Fibroblast of lung (primary cell): ENCODE results near the gene TBC1D22B. TPM values are rescaled to one million over a fixed set of nuclear protein-coding genes. Genes with fewer than 3 reads are reported as not detected.
A peak's percentile ranks its signal among the peaks of the same experiment; 100 is the strongest.

Experiments
- DNase-seq, 2 donors: peaks; one replicate each; pipeline versions ENCODE4 v3.0.0 to v3.0.0-alpha.2; 2010; ENCODE audit warnings: low read depth in 2 of 2
- H2AFZ ChIP-seq: 2 replicates; pipeline ENCODE4 v1.5.1; 2012; ENCODE audit warnings: low read length, control low read depth, inconsistent platforms
- H3K27ac ChIP-seq: 2 replicates; pipeline ENCODE4 v1.5.1; 2011; ENCODE audit warnings: low read length, control low read depth; ENCODE audit not compliant: insufficient read depth
- H3K27me3 ChIP-seq: 2 replicates; pipeline ENCODE4 v1.5.1; 2011; ENCODE audit warnings: mild to moderate bottlenecking, low read length; ENCODE audit not compliant: control insufficient read depth, insufficient read depth
- H3K36me3 ChIP-seq: 2 replicates; pipeline ENCODE4 v1.5.1; 2011; ENCODE audit warnings: low read length; ENCODE audit not compliant: control insufficient read depth, insufficient read depth
- H3K4me1 ChIP-seq: 2 replicates; pipeline ENCODE4 v1.5.1; 2011; ENCODE audit warnings: low read length; ENCODE audit not compliant: control insufficient read depth, insufficient read depth; ENCODE audit errors: extremely low read depth
- H3K4me2 ChIP-seq: 2 replicates; pipeline ENCODE4 v1.5.1; 2011; ENCODE audit warnings: low read length, control low read depth; ENCODE audit not compliant: insufficient read depth; ENCODE audit errors: extremely low read depth
- H3K4me3 ChIP-seq, 4 experiments: fragments of 200-600 bp in 1 of 4; sonication (generic) in 1 of 4; replicated peaks in 1 of 4; 2 replicates each; pipeline ENCODE4 v1.5.1; 2011 to 2016; ENCODE audit warnings: low read length in 4 of 4, low read depth in 3 of 4, mild to moderate bottlenecking in 3 of 4, control low read depth in 2 of 4, inconsistent platforms in 1 of 4, mixed read lengths in 1 of 4; ENCODE audit not compliant: insufficient read depth in 1 of 4; ENCODE audit errors: control extremely low read depth in 1 of 4
- H3K79me2 ChIP-seq: 2 replicates; pipeline ENCODE4 v1.5.1; 2012; ENCODE audit warnings: mild to moderate bottlenecking, low read length, inconsistent platforms; ENCODE audit not compliant: control insufficient read depth, insufficient read depth
- H3K9ac ChIP-seq: 2 replicates; pipeline ENCODE4 v1.5.1; 2011; ENCODE audit warnings: mild to moderate bottlenecking, low read length, control low read depth; ENCODE audit not compliant: insufficient read depth
- H3K9me3 ChIP-seq: 2 replicates; pipeline ENCODE4 v1.5.1; 2012; ENCODE audit warnings: low read depth, low read length; ENCODE audit not compliant: control insufficient read depth, insufficient read depth
- H4K20me1 ChIP-seq: 2 replicates; pipeline ENCODE4 v1.5.1; 2011; ENCODE audit warnings: low read length; ENCODE audit not compliant: control insufficient read depth, insufficient read depth; ENCODE audit errors: extremely low read depth
- CTCF ChIP-seq, 2 donors: IDR thresholded peaks in 1 of 2; conservative IDR thresholded peaks in 1 of 2; 1 replicate in 1 of 2; 2 replicates in 1 of 2; pipeline ENCODE4 v1.5.1; 2011 to 2012; ENCODE audit warnings: low read length in 2 of 2, control low read depth in 1 of 2, inconsistent platforms in 1 of 2, low read depth in 1 of 2, mild to moderate bottlenecking in 1 of 2
- EZH2 ChIP-seq: IDR thresholded peaks from 2 replicates; pipeline ENCODE4 v1.5.1; 2012; ENCODE audit warnings: low read length, control low read depth, mild to moderate bottlenecking; ENCODE audit errors: missing control alignments
- polyA plus RNA-seq, 2 donors: library from polyadenylated mRNA; depleted of rRNA in 1 of 2; stranded (reverse) in 1 of 2; unstranded in 1 of 2; fragments of >200 nt; gene quantifications; 2 replicates each; pipeline ENCODE4 v1.2.1, GENCODE V29; 2011 to 2012; ENCODE audit warnings: missing spikeins in 1 of 2
- total RNA-seq: library from RNA; depleted of rRNA; stranded (reverse); fragments of >200 nt; gene quantifications from 2 replicates; pipeline ENCODE4 v1.2.1, GENCODE V29; 2014

The TBC1D22B gene
- total and polyA plus RNA-seq, 2 donors (not counting 1 experiment from before 2014, with no cell fraction given), result 6.3 to 9.7 TPM

GRCh38 chr6:37243131-37243815 is 14.3 kb upstream of the TBC1D22B start:
- no peak for TF ChIP-seq CTCF (conservative IDR thresholded peaks at IDR 0.05 in 1 of 2, IDR thresholded peaks at IDR 0.05 in 1 of 2; ENCODE audit: low read depth in 1 of 2, low read length in 2 of 2)
- no peak for TF ChIP-seq EZH2
- Histone ChIP-seq H3K36me3 (no peaks in the 10 kb centered on the region), H3K4me3 (no peak overlapping the region), H3K27me3 (no peaks in the 10 kb centered on the region), H3K4me1 (peaks cover 24% of the 10 kb centered on the region), H3K9me3 (no peaks in the 10 kb centered on the region), H3K9ac (no peak overlapping the region), H4K20me1 (no peaks in the 10 kb centered on the region), H3K4me2 (peak overlapping the region; percentile 15), H3K27ac (peak overlapping the region; percentile 99), H3K79me2 (no peaks in the 10 kb centered on the region), H2AFZ (no peak overlapping the region)
- no peak for DNase-seq

- Histone ChIP-seq H3K4me3 (no peak overlapping the region), H3K27me3 (no peaks in the 10 kb centered on the region), H3K9ac (no peak overlapping the region), H3K27ac (peak overlapping the region; percentile 99), H2AFZ (no peak overlapping the region), H3K9me3 (no peaks in the 10 kb centered on the region), H3K4me2 (peak overlapping the region; percentile 15), H3K79me2 (no peaks in the 10 kb centered on the region), H3K4me1 (peaks cover 24% of the 10 kb centered on the region), H3K36me3 (no peaks in the 10 kb centered on the region), H4K20me1 (no peaks in the 10 kb centered on the region)
- TF ChIP-seq EZH2 (no peak), CTCF (conservative IDR thresholded peaks at IDR 0.05 in 1 of 2, IDR thresholded peaks at IDR 0.05 in 1 of 2; ENCODE audit: low read depth in 1 of 2, low read length in 2 of 2) (no peak)
- DNase-seq, result peak in 1 of 2 donors; percentile 12
Observed at GRCh38 chr6:37243816-37244370, 13.7 kb upstream of the TBC1D22B start.

GRCh38 chr6:37244430-37245310 is 12.9 kb upstream of the TBC1D22B start:
- Histone ChIP-seq H3K4me3 (no peak overlapping the region), H3K4me1 (peaks cover 23% of the 10 kb centered on the region), H2AFZ (no peak overlapping the region), H3K4me2 (peak overlapping the region; percentile 42), H3K79me2 (no peaks in the 10 kb centered on the region), H3K27me3 (no peaks in the 10 kb centered on the region), H3K9ac (no peak overlapping the region), H3K9me3 (no peaks in the 10 kb centered on the region), H4K20me1 (no peaks in the 10 kb centered on the region), H3K27ac (peak overlapping the region; percentile 99), H3K36me3 (no peaks in the 10 kb centered on the region)
- peak; percentile 100 for DNase-seq
- TF ChIP-seq EZH2 (no peak), CTCF (conservative IDR thresholded peaks at IDR 0.05 in 1 of 2, IDR thresholded peaks at IDR 0.05 in 1 of 2; ENCODE audit: low read depth in 1 of 2, low read length in 2 of 2) (no peak)
